ENCODE measurements around the gene TSTD1.
"Not testable (repeated sequence)": the region's sequence is repeated elsewhere in the genome, so short reads cannot be mapped to it uniquely, and the experiment has no call there.

TSTD1 gene

GRCh38 chr1:161069731-161070270 lies 31.0 kb upstream of the TSTD1 start, which contains the start of gene ARHGAP30:
Gene ARHGAP30, minus strand, starts transcription at chr1:161069891. Its CDS starts 267 bp downstream, at chr1:161069624.
- intact Hi-C loops (cut with DNase I), result no loop called here
- DNase-seq, result peak in 8 of 10 donors; percentile 15 to 91 (median 34)

GRCh38 chr1:161069241-161069640 lies 30.5 kb upstream of the TSTD1 start:
- intact Hi-C loops (cut with DNase I), result no loop called here
- DNase-seq, result no peak

GRCh38 chr1:161068306-161069234 lies 29.8 kb upstream of the TSTD1 start:
- intact Hi-C loops (cut with DNase I), result no loop called here
- peak in 5 of 10 donors; percentile 17 to 89 (median 29) for DNase-seq

GRCh38 chr1:161066694-161067093 lies 27.9 kb upstream of the TSTD1 start:
- no peak for DNase-seq
- intact Hi-C loops (cut with DNase I), result no loop called here

- DNase-seq; intact Hi-C loops (cut with DNase I): not testable (repeated sequence)
These were observed 26.9 kb upstream of the TSTD1 start for GRCh38 chr1:161065681-161066080.

- DNase-seq; intact Hi-C loops (cut with DNase I): not testable (repeated sequence)
These were observed 25.2 kb upstream of the TSTD1 start for GRCh38 chr1:161063936-161064335.

GRCh38 chr1:161061419-161061818 lies 22.7 kb upstream of the TSTD1 start:
- intact Hi-C loops (cut with DNase I), result no loop called here
- DNase-seq, result no peak

- intact Hi-C loops (cut with DNase I), result no loop called here
- DNase-seq, result peak in 1 of 10 donors; percentile 10
These were observed 20.5 kb upstream of the TSTD1 start for GRCh38 chr1:161059293-161059692.

GRCh38 chr1:161054805-161055204 lies 16.0 kb upstream of the TSTD1 start:
- intact Hi-C loops (cut with DNase I), result no loop called here
- peak in 1 of 10 donors; percentile 36 for DNase-seq

- DNase-seq, result peak in 1 of 10 donors; percentile 49
- intact Hi-C loops (cut with DNase I), result no loop called here
These were observed 15.5 kb upstream of the TSTD1 start for GRCh38 chr1:161054232-161054631.

- intact Hi-C loops (cut with DNase I), result no loop called here
- peak in 1 of 10 donors; percentile 14 for DNase-seq
These were observed 14.1 kb upstream of the TSTD1 start for GRCh38 chr1:161052899-161053298.

GRCh38 chr1:161051219-161051618 lies 12.5 kb upstream of the TSTD1 start:
- DNase-seq, result peak in 1 of 10 donors; percentile 56
- intact Hi-C loops (cut with DNase I), result no loop called here

- intact Hi-C loops (cut with DNase I), result loop anchor here (5.0 kb wide), 3 partner anchors 48 to 83 kb away; partner anchors contain the start of genes DEDD, KLHDC9, NIT1 and PFDN2
- peak in 2 of 10 donors; percentile 48 to 63 for DNase-seq
These were observed 10.4 kb upstream of the TSTD1 start for GRCh38 chr1:161048949-161049722.

- DNase-seq, result peak in 2 of 10 donors; percentile 64 to 79
- intact Hi-C loops (cut with DNase I), result loop anchor here (5.0 kb wide), 3 partner anchors 50 to 85 kb away; partner anchors contain the start of genes DEDD, KLHDC9, NIT1 and PFDN2
These were observed 9.0 kb upstream of the TSTD1 start for GRCh38 chr1:161047436-161048420.

- intact Hi-C loops (cut with DNase I), result loop anchor here (5.0 kb wide), 3 partner anchors 51 to 86 kb away; partner anchors contain the start of genes DEDD, KLHDC9, NIT1 and PFDN2
- peak in 2 of 10 donors; percentile 17 to 27 for DNase-seq
These were observed 8.0 kb upstream of the TSTD1 start for GRCh38 chr1:161046605-161047228.

GRCh38 chr1:161045736-161046604 lies 7.2 kb upstream of the TSTD1 start, which contains the start of gene USF1:
Gene USF1, minus strand, starts transcription at chr1:161045977. Its CDS starts 2,702 bp downstream, at chr1:161043275.
- intact Hi-C loops (cut with DNase I), result loop anchor here (5.0 kb wide), 3 partner anchors 51 to 86 kb away; partner anchors contain the start of genes DEDD, KLHDC9, NIT1 and PFDN2
- peak; percentile 88 to 99 (median 91) for DNase-seq

All from posterior cingulate gyrus (tissue), 11 donors.